Activated gamma-delta T cell treated with Interleukin-2 at 50 U/mL for 16 hours (primary cell): ENCODE results near the gene CDK6.
"Not testable (repeated sequence)": the region's sequence is repeated elsewhere in the genome, so short reads cannot be mapped to it uniquely, and the experiment has no call there.

ENCODE experiments used
- DNase-seq: peaks from one replicate; pipeline ENCODE4 v3.0.0-alpha.2; 2020

Gene CDK6

DNA sequence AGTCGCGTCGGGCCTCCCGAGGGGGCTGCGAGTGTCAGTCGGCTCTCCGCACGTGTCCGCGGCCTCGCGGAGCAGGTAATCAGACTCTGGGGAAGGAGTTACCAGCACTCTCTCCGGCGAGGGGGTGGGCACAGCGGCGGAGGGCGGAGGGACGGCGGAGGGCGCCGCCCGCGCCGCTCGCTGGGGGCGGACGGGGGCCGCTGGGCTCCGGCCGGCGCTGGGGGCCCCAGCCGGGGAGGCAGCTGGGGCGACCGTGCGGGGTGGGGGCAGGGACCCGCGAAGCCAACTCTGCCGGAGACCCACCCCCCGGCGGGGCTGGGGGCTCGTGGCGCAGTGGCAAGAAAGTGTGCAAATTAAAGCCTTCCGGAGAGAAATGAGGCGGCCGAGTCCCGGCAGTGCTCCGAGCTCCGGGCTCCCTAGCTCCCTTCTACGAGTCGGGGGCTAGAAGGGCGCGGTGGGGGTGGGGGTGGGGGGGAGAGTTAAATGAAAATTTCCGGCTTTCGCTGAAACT lies at the start of gene CDK6:
Gene CDK6 (minus strand): TSS at position 85 of the 511 bp plus-strand sequence. CDS start 3,250 bp downstream, outside the sequence.
- DNase-seq, result peak; percentile 62

- DNase-seq, result not testable (repeated sequence)
Observed at GRCh38 chr7:92886039-92886438, 49.7 kb upstream of the CDK6 start.

DNA sequence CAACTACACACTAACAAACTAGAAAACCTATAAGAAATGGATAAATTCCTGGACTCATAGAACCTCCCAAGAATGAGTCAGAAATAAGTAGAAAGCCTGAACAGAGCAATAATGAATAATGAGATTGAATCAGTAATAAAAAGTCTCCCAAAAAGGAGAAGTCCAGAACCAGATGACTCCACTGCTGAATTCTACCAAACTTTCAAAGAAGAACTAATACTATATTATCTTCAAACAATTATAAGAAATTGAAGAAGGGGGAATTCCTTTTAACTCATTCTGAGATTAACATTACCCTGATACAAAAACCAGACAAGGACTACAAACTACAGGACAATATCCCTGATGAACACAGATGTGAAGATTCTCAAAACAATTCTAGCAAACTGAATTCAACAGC lies 47.8 kb upstream of the CDK6 start:
- no peak for DNase-seq

- no peak for DNase-seq
Observed at GRCh38 chr7:92882760-92883159, 46.4 kb upstream of the CDK6 start.

DNA sequence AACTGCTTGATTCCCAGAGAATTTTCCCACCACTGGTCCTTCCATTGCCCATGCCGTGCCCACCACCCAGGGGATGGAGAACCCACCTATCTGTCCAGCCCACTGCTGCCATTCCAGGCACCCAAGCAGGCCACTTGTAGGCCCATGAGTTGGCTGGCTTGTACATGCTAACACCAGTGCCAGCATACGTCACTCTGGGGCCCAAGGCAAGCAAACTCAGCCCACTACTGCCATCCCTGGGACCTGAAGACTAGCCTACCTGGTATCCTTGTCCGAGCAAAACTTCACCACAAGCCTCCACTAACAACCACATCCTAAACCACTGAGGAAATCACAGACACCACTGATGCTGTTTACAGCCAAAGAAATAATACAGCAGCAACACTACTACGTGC lies 44.7 kb upstream of the CDK6 start:
- DNase-seq, result no peak

- DNase-seq, result no peak
Observed at GRCh38 chr7:92880212-92881090, 44.1 kb upstream of the CDK6 start.

GRCh38 chr7:92877367-92877766 lies 41.0 kb upstream of the CDK6 start:
- DNase-seq, result no peak

DNA sequence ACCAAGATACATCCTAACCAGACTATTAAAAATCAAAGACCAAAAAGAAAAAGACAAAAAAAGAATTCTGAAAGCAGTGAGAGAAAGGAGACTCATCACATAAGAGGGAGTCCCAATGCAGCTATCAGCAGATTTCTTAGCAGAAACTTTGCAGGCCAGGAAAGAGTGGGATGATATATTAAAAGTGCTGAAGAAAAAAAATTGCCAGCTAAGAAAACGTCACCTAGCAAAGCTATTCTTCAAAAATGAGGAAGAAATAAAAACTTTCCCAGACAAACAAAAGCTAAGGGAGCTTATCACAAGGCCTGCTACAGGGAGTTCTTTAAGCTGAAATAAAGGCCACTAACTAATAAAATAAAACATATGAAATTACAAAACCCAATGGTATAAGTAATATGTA lies 40.5 kb upstream of the CDK6 start:
- no peak for DNase-seq

GRCh38 chr7:92875719-92876118 lies 39.3 kb upstream of the CDK6 start:
- no peak for DNase-seq

- DNase-seq, result no peak
Observed at GRCh38 chr7:92875173-92875572, 38.8 kb upstream of the CDK6 start.

DNA sequence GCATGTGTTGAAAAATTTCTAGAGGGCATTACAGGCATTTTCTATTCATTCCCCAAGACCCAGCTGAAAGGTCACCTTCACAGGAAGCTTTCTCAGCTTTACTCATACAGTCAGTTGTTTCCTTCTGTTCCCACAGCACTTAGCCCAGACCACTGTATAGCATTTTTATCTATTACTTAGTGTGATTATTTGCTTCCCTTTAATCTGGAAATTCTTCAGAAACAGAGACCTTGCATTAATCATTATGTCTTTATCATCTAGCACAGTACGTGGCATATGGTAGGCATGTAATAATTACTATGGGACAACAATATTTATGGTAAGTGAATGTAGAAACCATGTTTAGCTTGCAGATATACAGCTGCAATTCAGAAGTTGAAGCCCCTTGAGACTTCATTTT lies 38.2 kb upstream of the CDK6 start:
- DNase-seq, result no peak

GRCh38 chr7:92873776-92874175 lies 37.4 kb upstream of the CDK6 start:
- no peak for DNase-seq

GRCh38 chr7:92872701-92873100 lies 36.3 kb upstream of the CDK6 start:
- no peak for DNase-seq

- DNase-seq, result no peak
Observed at GRCh38 chr7:92868683-92869293, 32.4 kb upstream of the CDK6 start.

GRCh38 chr7:92864169-92864568 lies 27.8 kb upstream of the CDK6 start:
- DNase-seq, result not testable (repeated sequence)

GRCh38 chr7:92856436-92856835 lies 20.1 kb upstream of the CDK6 start:
- DNase-seq, result no peak

GRCh38 chr7:92854501-92855238 lies 18.3 kb upstream of the CDK6 start:
- DNase-seq, result no peak

GRCh38 chr7:92851732-92852131 lies 15.4 kb upstream of the CDK6 start:
- DNase-seq, result no peak

GRCh38 chr7:92850516-92850915 lies 14.1 kb upstream of the CDK6 start:
- no peak for DNase-seq

DNA sequence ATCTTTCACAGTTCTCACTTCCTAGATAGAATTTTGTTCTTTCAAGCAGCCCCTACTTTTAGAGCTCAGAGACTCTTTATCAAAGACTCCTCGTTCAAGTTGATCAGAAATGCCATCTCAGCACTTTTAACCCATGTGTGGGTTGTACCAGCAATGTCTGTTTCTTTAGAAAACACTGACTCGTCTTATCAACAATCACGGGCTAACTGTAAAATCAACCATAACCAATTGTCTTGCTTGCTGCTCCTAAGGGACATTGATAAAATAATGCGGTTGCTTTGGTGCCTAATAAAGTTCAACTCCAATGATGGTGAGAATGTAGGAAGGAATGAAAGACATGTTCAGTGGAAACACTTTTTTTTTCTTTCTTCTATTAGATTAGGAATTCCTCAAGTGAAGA lies 12.9 kb upstream of the CDK6 start:
- no peak for DNase-seq

- DNase-seq, result no peak
Observed at GRCh38 chr7:92848851-92849250, 12.5 kb upstream of the CDK6 start.

GRCh38 chr7:92848441-92848840 lies 12.1 kb upstream of the CDK6 start:
- no peak for DNase-seq

DNA sequence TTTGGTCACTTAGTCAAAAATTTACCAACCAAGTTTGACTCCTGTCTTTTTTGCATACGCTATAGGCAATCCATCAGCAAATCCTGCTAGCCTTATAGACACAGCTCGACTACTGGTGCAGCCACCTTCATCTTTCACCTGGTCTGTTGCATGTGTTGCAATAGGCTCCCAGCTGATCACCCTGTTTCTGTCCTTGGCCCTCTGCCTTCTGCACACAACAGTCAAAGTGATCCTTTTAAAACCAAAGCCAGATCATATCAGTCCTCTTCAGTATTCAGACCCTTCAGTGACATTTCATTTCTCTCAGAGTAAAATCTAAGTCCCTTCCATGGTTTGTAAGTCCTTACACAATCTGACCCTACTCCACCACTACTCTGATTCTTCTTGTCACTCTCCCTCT lies 10.9 kb upstream of the CDK6 start:
- no peak for DNase-seq

DNA sequence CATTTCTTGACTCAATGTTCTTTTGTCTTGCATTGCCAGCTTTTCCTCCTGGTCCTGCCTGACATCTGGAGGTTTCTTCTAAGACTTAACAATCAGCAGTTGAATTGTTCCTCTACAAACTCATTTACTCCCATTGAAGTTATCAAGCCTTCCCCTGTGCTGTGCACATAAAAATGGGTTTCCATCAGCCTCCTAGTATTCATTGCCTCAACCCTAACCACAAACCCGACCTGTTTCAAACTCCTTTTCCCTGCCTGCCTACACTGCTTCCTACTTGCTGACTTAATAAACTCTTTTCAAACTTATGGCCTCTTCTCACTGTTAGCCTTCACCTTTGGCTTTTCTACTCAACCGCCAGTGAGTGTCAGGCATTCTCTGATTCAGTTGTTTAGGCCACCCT lies 9.4 kb upstream of the CDK6 start:
- DNase-seq, result no peak
